Urothelium cell line (cell line): ENCODE data around the gene SPTAN1.
"Not testable (repeated sequence)": the region's sequence is repeated elsewhere in the genome, so short reads cannot be mapped to it uniquely, and the experiment has no call there.

Experiments
- DNase-seq: peaks from one replicate; pipeline ENCODE4 v3.0.0; 2011; ENCODE audit warnings: low spot score, mixed read lengths
- FAIRE-seq: peaks from 2 replicates; lab custom pipeline; 2011; peaks lifted over from hg19 to GRCh38; lab: Jason Lieb, UNC

The SPTAN1 gene

DNA sequence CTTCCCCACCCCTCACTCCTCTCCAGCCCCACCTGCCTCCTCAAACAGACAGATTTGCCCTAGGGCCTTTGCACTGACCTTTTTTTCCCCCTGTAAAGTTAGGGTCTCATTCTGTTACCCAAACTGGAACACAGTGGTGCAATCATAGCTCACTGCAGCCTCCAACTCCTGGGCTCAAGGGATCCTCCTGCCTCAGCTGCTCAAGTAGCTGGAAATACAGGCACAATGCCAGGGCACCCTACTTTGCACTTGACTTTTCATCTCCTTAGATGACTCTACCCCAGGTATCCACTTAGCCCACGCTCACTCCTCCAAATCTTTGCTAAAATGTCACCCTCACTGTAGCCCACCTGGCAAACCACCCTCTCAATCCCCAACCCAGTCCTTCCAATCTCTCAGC lies 102.1 kb downstream of the SPTAN1 start:
- FAIRE-seq: no peak
- no peak for DNase-seq

DNA sequence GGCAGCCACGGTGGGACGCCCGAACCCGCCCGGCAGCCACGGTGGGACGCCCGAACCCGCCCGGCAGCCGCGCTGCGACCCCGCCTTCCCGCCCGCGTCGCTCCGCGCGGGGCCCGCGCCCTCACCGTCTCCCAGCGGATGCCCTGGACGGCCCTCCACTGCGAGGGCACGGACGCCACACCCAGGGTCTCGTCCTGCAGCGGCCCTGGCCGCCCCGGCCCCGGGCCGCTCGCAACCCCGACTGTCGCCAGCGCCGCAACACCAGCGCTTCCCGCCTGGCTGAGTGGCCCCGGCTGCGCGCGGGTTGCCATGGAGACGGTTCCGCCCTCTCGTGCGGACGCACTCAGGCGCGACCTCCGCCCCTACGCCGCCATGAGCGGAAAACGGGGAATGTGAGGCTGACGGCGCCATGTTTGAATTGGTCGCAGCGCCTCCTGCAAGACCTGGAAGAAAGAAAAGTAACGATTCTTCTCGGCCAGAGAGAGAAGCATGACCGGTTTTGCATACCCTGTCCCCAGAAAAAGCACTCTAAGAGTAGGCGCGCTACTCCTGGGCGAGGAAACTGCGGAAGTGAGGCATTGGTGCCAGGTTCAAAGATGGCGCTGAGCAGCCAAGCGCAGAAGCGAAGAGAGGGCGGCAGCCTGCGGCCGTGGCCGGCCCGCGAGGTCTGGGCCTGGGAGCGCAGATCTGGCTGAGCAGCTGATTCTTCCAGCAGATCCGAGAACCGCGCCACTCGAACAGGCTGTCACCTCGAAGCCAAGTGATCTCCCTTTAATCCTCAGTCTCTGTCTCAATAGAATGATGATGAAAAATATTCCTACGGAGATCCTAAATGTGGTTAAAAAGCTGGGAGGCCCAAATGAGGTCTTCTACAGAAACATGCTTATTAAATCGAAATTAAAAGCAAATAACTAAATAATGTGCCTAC lies 104.3 kb downstream of the SPTAN1 start, which contains the start of gene DYNC2I2:
Gene DYNC2I2, minus strand, starts transcription at position 432 of the 928 bp plus-strand sequence. Its CDS starts 121 bp downstream, at position 311.
- DNase-seq (peak; percentile 98), FAIRE-seq (peak; percentile 58)

DNA sequence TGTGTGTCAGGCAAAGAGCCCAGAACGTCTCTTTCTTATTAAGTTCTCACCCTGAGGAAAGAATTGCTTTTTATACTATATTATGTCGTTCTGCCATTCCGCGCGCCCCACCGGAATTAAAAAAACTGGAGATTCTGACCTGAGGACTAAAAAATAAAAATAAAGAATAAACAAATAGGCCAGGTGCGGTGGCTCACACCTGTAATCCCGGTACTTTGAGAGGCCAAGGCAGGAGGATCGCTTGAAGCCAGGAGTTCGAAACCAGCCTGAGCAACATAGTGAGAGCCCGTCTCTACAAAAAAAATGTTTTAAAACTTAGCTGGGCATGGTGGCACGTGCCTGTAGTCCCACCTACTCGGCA lies 104.9 kb downstream of the SPTAN1 start:
- no peak for FAIRE-seq
- DNase-seq: no peak

DNA sequence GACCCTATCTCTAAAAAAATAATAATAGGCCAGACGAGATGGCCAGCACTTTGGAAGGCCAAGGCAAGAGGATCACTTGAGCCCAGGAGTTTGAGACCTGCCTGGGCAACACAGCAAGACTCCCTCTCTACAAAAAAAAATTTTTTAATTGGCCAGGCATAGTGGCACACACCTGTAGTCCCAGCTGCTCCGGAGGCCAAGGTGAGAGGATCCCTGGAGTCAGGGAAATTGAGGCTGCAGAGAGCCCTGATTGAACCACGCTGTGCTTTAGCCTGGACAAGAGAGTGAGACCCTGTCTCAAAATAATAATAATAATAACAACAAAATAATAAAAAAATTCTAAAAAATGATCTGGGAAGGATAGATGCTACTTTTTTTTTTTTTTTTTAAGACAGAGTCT lies 105.4 kb downstream of the SPTAN1 start:
- FAIRE-seq (no peak), DNase-seq (no peak)

DNA sequence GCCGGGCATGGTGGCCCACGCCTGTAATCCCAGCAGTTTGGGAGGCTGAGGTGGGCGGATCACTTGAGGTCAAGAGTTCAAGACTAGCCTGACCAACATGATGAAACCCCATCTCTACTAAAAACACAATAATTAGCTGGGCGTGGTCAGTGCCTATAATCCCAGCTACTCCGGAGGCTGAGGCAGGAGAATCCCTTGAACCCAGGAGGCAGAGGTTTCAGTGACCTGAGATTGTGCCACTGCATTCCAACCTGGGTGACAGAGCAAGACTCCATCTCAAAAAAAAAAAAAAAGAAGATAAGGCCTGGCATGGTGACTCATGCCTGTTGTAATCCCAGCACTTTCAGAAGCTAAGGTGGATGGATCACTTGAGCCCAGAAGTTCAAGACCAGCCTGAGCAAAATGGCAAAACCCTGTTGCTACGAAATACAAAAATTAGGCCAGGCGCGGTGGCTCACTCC lies 114.1 kb downstream of the SPTAN1 start:
- not testable (repeated sequence) for DNase-seq, FAIRE-seq

DNA sequence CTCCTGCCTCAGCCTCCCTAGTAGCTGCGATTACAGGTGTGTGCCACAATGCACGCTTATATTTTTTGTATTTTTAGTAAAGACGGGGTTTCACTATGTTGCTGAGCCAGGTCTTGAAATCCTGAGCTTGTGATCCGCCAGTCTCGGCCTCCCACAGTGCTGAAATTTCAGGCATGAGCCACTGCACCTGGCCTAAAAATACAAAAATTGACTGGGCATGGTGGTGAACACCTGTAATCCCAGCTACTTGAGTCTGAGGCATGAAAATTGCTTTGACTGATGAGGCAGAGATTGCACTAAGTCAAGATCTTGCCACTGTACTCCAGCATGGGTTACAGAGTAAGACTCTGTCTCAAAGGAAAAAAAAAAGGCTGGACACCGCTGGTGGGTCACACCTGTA lies 117.4 kb downstream of the SPTAN1 start:
- DNase-seq (no peak), FAIRE-seq (no peak)

DNA sequence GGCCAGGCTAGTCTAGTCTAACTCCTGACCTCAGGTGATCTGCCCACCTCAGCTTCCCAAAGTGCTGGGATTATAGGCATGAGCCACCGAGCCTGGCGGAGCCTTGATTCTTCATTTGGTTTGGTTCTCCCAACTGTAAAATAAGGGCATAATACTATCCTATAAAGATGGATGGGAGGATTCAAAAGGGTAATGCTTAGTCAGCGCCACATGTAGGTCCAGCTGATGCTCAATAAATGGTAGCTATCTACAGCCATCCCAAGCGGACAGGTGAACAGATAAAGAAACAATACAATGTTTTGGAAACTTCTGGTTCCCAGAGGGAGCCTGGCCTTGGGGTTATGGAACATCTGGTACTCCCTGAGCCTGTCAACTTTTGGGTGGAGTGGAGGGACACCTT lies 123.0 kb downstream of the SPTAN1 start:
- no peak for DNase-seq
- FAIRE-seq: no peak

DNA sequence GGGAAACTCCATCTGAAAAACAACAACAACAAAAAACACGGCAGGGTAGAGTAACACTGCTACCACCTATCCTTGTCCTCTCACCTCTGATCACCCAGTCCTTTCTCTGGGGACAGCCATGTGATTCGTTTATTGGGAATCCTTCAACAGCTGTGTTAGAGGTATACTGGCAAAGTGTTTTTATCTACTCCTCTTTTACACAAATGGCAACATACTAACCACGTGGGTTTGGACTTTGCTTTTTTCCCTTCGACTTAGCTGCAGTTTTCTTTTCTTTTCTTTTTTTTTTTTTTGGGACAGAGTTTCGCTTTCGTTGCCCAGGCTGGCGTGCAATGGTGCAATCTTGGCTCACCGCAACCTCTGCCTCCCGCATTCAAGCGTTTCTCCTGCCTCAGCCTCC lies 125.4 kb downstream of the SPTAN1 start:
- DNase-seq (no peak), FAIRE-seq (no peak)
